Endothelial cell (in vitro differentiated cells): Measurements from ENCODE around the gene IFI44. TPM values are rescaled to one million over a fixed set of nuclear protein-coding genes. Genes with fewer than 3 reads are reported as not detected.

ENCODE experiments used
- DNase-seq: peaks from one replicate; pipeline ENCODE4 v3.0.0; 2021; ENCODE audit warnings: low spot score
- H3K27ac Mint-ChIP-seq: one replicate; pipeline ENCODE4 v1.8.0; 2021; ENCODE audit warnings: mixed read lengths, inconsistent platforms; ENCODE audit not compliant: unreplicated experiment
- H3K27me3 Mint-ChIP-seq: one replicate; pipeline ENCODE4 v1.8.0; 2021; ENCODE audit warnings: mild to moderate bottlenecking, moderate library complexity, mixed read lengths, inconsistent platforms; ENCODE audit not compliant: unreplicated experiment
- H3K36me3 Mint-ChIP-seq: one replicate; pipeline ENCODE4 v1.8.0; 2021; ENCODE audit warnings: mild to moderate bottlenecking, low read depth, mixed read lengths, inconsistent platforms; ENCODE audit not compliant: unreplicated experiment
- H3K4me1 Mint-ChIP-seq: one replicate; pipeline ENCODE4 v1.8.0; 2021; ENCODE audit warnings: mild to moderate bottlenecking, mixed read lengths, inconsistent platforms; ENCODE audit not compliant: unreplicated experiment
- H3K4me3 Mint-ChIP-seq: one replicate; pipeline ENCODE4 v1.8.0; 2021; ENCODE audit warnings: mild to moderate bottlenecking, mixed read lengths, inconsistent platforms; ENCODE audit not compliant: unreplicated experiment
- H3K9me3 Mint-ChIP-seq: one replicate; pipeline ENCODE4 v1.8.0; 2021; ENCODE audit warnings: mixed read lengths, inconsistent platforms; ENCODE audit not compliant: unreplicated experiment
- total RNA-seq: library from RNA; stranded (reverse); fragmentation: NEBNext Ultra II Directional; extraction: Animal tissue kit (Norgen Biotek cat#: 25700); gene quantifications from one replicate; pipeline ENCODE4 v1.2.1, GENCODE V29; 2021; ENCODE audit not compliant: unreplicated experiment
- TF ChIP-seq, protein P1 (sequence below): fragments of 200-600 bp; sonication (generic); IDR thresholded peaks from one replicate; pipeline ENCODE4 v1.5.0; 2021; ENCODE audit warnings: antibody characterized with exemption; ENCODE audit not compliant: unreplicated experiment

The IFI44 gene
- total RNA-seq, 1 donor from 2014 or later, result 0.69 TPM

- Mint-ChIP-seq H3K4me1 (no peaks in the 10 kb centered on the region), H3K4me3 (no peak within 1 kb of the TSS), H3K9me3 (no peaks in the 10 kb centered on the region), H3K36me3 (no peaks in the 10 kb centered on the region), H3K27me3 (no peaks in the 10 kb centered on the region), H3K27ac (no peak within 1 kb of the TSS)
- TF ChIP-seq, protein P1, sequence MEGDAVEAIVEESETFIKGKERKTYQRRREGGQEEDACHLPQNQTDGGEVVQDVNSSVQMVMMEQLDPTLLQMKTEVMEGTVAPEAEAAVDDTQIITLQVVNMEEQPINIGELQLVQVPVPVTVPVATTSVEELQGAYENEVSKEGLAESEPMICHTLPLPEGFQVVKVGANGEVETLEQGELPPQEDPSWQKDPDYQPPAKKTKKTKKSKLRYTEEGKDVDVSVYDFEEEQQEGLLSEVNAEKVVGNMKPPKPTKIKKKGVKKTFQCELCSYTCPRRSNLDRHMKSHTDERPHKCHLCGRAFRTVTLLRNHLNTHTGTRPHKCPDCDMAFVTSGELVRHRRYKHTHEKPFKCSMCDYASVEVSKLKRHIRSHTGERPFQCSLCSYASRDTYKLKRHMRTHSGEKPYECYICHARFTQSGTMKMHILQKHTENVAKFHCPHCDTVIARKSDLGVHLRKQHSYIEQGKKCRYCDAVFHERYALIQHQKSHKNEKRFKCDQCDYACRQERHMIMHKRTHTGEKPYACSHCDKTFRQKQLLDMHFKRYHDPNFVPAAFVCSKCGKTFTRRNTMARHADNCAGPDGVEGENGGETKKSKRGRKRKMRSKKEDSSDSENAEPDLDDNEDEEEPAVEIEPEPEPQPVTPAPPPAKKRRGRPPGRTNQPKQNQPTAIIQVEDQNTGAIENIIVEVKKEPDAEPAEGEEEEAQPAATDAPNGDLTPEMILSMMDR, result no peak
- DNase-seq, result no peak
Measured at GRCh38 chr1:78619803-78620579, 29.6 kb upstream of the IFI44 start, which contains the start of gene IFI44L. TSS of gene IFI44L (plus strand) at chr1:78620448. CDS start at chr1:78627916, 7,468 bp downstream.

DNA sequence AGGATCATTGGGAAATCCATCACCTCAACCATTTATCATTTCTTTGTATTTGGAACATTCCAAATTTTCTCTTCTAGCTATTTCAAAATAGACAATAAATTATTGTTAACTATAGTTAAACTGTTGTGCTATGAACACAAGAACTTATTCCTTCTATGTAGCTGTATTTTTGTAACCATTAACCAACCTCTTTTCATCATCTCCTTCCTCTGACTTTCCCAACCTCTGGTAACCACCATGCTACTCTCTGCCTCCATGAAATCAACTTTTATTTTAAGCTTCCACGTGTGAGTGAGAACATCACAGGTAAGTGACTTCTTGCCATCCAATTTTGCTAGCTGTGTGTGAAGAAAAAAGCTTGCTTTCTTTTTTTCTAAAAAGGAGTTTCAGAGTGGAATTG lies 29.0 kb upstream of the IFI44 start:
- Mint-ChIP-seq H3K27ac (no peak overlapping the region), H3K27me3 (no peaks in the 10 kb centered on the region), H3K4me1 (no peaks in the 10 kb centered on the region), H3K9me3 (no peaks in the 10 kb centered on the region), H3K36me3 (no peaks in the 10 kb centered on the region), H3K4me3 (no peak overlapping the region)
- no peak for DNase-seq
- TF ChIP-seq, protein P1, result no peak

DNA sequence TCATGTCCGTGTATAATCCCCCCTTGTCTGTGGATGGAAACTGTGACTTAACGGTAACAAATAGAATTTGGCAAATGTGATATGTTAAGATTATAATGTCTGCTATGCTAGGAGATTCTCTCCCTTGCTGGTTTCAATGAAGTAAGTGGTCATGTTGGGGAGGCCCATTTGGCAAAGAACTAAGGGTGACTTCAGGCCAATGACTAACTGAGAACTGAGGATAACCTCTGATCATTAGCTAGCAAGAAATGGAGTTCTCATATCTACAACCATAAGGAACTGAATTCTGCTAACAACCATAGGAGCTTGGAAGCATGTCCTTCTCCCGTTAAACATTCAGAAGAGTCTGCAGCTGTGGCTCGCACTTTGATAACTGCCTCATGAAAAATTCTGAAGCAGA lies 27.1 kb upstream of the IFI44 start:
- Mint-ChIP-seq H3K36me3 (no peaks in the 10 kb centered on the region), H3K4me3 (no peak overlapping the region), H3K9me3 (no peaks in the 10 kb centered on the region), H3K27me3 (no peaks in the 10 kb centered on the region), H3K27ac (no peak overlapping the region), H3K4me1 (no peaks in the 10 kb centered on the region)
- no peak for DNase-seq
- TF ChIP-seq, protein P1, result no peak

- no peaks in the 10 kb centered on the region for H3K9me3 Mint-ChIP-seq
- no peak overlapping the region for H3K27ac Mint-ChIP-seq
- no peak for DNase-seq
- H3K4me1 Mint-ChIP-seq, result no peaks in the 10 kb centered on the region
- TF ChIP-seq, protein P1, result no peak
- no peak overlapping the region for H3K4me3 Mint-ChIP-seq
- no peaks in the 10 kb centered on the region for H3K27me3 Mint-ChIP-seq
- no peaks in the 10 kb centered on the region for H3K36me3 Mint-ChIP-seq
Measured at GRCh38 chr1:78624035-78624434, 25.6 kb upstream of the IFI44 start.

- TF ChIP-seq, protein P1, result no peak
- H3K27ac Mint-ChIP-seq, result no peak overlapping the region
- H3K9me3 Mint-ChIP-seq, result no peaks in the 10 kb centered on the region
- no peak overlapping the region for H3K4me3 Mint-ChIP-seq
- no peak for DNase-seq
- no peaks in the 10 kb centered on the region for H3K36me3 Mint-ChIP-seq
- H3K27me3 Mint-ChIP-seq, result no peaks in the 10 kb centered on the region
- no peaks in the 10 kb centered on the region for H3K4me1 Mint-ChIP-seq
Measured at GRCh38 chr1:78627321-78627720, 22.3 kb upstream of the IFI44 start.
